Measurements from ENCODE around the gene PTX4.
A peak's percentile ranks its signal among the peaks of the same experiment; 100 is the strongest.

Gene PTX4, protein sequence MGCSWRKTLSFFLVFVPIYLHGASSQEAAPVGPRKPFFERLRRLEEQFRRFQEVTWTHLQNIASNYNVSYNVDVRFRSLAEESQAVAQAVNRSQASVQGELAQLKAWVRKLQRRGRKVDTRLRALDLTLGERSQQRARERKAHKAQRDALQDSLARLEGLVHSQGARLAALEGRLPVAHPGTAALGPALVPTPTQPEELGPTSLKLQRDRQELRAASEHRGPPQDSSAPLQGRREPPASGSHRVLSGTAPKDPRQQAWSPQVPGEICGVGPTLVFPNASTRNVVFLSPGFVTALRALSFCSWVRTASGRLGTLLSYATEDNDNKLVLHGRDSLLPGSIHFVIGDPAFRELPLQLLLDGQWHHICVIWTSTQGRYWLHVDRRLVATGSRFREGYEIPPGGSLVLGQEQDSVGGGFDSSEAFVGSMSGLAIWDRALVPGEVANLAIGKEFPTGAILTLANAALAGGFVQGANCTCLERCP

DNA sequence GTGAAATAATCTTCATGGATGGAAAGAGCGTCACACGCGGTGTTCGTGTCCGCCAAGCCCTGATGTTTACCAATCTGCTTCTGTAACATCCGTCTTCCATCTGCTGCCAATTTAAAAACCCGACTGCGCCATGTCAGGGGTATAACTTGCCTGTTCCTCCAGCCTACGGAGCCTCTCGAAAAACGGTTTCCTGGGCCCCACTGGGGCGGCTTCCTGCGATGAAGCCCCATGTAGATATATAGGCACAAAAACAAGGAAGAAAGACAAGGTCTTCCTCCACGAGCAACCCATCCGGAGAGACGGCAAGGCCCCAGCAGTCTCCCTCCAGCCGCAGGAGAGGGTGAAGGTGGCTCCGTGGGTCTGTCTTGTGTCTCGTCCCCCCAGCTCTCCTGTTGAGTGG is at the start of gene PTX4:
PTX4 (minus strand) TSS at position 326 of the 400 bp plus-strand sequence; CDS start at position 291, 35 bp downstream.
- no peak for DNase-seq (ENCODE audit: low spot score)

GRCh38 chr16:1537763-1538289 is 49.1 kb upstream of the PTX4 start:
- no peak for DNase-seq (ENCODE audit: low spot score)

GRCh38 chr16:1537138-1537577 is 48.4 kb upstream of the PTX4 start:
- no peak for DNase-seq (ENCODE audit: low spot score)

GRCh38 chr16:1536601-1537000 is 47.9 kb upstream of the PTX4 start:
- no peak for DNase-seq (ENCODE audit: low spot score)

- no peak for DNase-seq (ENCODE audit: low spot score)
These were observed 46.9 kb upstream of the PTX4 start for GRCh38 chr16:1535391-1536291.

DNA sequence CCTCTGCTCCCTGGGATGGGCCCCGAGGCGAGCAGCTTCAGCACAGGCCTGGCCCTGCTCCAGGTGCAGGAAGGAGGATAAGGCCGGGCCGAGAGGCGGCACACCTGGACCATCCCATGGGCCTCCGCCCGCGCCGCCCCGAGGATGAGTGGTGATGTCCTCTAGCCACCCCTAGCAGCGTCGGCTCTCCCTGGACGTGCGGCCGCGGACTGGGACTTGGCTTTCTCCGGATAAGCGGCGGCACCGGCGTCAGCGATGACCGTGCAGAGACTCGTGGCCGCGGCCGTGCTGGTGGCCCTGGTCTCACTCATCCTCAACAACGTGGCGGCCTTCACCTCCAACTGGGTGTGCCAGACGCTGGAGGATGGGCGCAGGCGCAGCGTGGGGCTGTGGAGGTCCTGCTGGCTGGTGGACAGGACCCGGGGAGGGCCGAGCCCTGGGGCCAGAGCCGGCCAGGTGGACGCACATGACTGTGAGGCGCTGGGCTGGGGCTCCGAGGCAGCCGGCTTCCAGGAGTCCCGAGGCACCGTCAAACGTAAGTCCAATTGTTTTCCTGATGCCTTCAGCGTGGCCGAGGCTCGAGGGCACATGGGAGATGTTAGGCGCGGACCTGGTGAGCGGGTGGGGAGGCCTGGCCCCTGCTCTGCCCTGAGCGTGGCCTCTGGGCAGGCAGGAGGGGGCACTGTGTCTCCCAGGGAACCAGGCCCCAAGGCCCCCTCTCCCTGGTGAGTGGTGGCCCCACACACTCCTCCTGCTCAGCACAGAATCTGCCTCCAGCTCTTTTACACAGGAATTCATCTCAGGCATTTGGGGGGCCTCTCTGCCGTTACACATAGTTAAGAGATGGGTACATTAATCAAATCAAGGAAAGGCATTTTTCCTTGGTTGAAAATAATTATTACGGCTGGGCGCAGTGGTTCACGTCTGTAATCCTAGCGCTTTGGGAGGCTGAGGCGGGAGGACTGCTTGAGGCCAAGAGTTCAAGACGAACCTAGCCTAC is 45.6 kb upstream of the PTX4 start:
- no peak for DNase-seq (ENCODE audit: low spot score)

GRCh38 chr16:1533443-1533951 is 44.8 kb upstream of the PTX4 start, which contains the start of gene TMEM204:
Gene TMEM204 (plus strand): TSS chr16:1533666. CDS start chr16:1534276, 610 bp downstream.
- DNase-seq (ENCODE audit: low spot score): peak; percentile 71

DNA sequence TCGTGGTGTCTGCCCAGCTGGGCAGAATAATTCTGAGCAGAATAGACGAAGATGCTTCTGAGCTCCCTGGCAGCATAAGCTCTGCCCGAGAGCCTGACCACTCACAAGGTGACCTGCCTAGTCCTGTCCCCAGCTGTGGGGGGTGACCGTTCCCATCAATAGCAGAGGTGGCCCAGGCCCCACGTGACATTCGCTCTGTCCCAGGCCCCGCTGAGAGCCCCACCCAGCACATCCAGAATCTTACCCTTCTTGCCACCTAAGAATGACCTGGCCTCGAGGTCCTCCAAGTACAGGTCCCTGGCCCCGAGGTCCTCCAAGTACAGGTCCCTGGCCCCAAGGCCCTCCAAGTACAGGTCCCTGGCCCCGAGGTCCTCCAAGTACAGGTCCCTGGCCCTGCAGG is 44.0 kb upstream of the PTX4 start:
- DNase-seq (ENCODE audit: low spot score): no peak

GRCh38 chr16:1532081-1532760 is 43.5 kb upstream of the PTX4 start:
- no peak for DNase-seq (ENCODE audit: low spot score)

- no peak for DNase-seq (ENCODE audit: low spot score)
These were observed 42.8 kb upstream of the PTX4 start for GRCh38 chr16:1531638-1531910.

- no peak for DNase-seq (ENCODE audit: low spot score)
These were observed 42.3 kb upstream of the PTX4 start for GRCh38 chr16:1530883-1531637.

- no peak for DNase-seq (ENCODE audit: low spot score)
These were observed 41.7 kb upstream of the PTX4 start for GRCh38 chr16:1530349-1530882.

DNA sequence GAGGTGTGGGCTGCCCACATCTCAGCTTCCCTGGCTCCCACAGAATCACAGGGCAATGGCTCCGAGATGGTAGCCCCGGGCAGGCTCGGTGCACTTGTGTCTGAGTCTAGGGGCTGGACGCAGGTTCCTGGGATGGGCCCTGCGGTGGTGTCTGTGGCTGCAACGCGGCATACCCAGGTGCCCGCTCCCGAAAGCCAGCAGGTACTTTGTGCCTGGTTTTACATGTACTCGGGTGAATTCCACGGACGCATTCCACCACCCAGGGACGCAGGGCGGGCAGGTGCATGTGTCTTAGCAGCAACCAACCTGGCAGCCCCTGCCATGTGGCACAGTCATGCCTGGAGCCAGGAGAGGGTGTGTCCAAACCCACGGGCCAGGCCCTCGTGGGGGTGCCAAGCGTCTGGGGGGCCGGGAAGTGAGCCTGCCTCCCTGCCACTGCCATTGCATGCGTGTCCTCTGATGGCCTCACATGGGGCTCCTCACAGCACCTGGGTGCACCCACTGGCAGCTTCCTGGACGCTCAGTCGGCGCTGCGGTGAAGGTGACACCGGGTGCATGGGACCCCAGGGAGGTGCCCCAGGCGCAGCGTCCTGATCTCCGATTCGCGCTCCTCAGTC is 40.3 kb upstream of the PTX4 start:
- DNase-seq (ENCODE audit: low spot score): no peak

GRCh38 chr16:1527836-1528811 is 39.4 kb upstream of the PTX4 start:
- no peak for DNase-seq (ENCODE audit: low spot score)

DNA sequence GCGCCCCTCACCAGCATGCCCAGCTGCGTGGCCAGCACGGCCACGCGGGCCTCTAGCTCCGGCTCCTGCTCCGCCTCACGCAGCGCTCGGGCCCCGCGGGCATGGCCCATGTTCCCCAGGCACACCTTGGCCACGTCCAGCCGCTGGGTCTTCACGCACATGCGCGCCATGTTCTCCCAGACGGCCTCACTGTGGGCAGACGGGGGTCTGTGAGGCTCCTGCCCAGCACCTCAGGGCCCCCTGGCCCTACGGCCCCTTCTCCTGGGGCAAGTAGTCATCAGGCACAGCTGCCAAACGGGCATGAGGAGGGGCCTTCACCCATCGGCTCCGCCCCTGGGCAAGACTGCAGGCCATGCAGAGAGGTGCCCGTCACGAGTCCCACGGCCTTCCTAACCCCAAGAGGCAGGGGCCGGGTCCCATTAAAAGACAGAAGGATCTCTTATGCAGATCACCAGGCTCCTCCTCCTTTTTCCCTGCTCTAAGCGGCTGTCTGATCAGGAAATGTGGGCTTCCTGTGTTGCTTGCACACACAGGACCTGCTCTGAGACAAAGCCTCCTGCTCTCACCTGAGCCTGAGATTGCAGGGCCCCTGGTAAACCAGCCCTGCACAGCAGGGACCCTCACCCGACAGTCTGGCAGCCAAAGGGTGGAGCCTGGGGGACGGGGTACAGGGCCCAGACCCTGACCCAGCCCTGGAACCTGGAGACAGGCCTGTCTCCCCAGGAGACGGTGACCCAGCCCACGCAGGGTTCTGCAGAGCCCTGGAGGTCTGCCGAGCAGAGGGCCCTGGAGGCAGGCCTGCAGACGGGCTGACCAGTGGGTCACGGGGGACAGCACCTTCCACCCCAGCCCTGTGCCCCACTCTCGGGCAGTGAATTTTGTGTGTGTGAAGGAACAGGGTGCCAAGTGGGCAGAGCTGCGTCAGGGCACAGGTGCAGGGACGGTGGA is 38.1 kb upstream of the PTX4 start:
- DNase-seq (ENCODE audit: low spot score): no peak

DNA sequence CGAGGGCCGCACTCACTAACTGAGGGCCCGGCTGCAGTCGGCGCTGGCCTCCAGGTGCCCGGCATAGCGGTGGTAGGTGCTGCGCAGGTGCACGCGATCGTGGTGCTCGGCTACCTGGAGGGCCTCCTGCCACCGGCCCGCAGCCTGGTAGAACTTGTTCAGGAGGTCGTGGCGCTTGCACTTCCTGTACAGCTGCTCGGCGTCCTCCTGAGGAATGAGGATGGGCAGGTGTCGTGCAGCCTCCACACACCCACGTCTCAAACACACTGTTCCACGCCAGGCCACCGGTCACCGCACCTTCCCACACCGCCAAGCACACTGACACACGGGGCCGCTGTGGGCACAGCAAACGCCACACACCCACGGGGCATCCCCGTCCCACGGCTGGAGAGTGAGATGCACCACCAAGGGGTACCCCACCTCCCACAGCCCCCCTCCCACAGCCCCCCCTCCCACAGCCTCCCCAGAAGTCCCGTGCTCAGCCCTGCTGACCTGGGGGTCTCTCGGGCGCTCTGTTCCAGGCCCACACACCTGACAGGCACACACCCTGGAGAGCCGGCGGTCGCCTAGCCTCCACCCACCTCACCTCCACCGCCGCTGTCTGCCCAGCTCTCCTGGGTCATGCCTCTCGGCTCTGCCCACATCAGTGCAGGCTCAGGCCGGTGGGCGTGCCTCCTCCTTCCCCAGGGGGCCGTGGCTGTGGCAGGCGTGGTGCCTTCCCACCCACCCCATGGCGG is 37.3 kb upstream of the PTX4 start:
- no peak for DNase-seq (ENCODE audit: low spot score)

All from iPS-NIHi11 (cell line).